SU-DHL-6 (cell line): ENCODE data around the gene PROK1.

Experiments
- H2AFZ ChIP-seq: fragments of 200-600 bp; sonication (generic); 2 replicates; pipeline ENCODE4 v1.6.1; 2014; ENCODE audit warnings: low read depth, mild to moderate bottlenecking, moderate library complexity, mixed read lengths, antibody characterized with exemption, low read length; ENCODE audit not compliant: severe bottlenecking
- H3F3A ChIP-seq: fragments of 200-600 bp; shearing (Covaris generic); 2 replicates; pipeline ENCODE4 v1.6.0; 2016; ENCODE audit warnings: antibody characterized with exemption, mild to moderate bottlenecking; ENCODE audit not compliant: insufficient read depth
- H3K27ac ChIP-seq: fragments of 200-600 bp; sonication (generic); 2 replicates; pipeline ENCODE4 v1.5.1; 2016; ENCODE audit warnings: low read depth, mild to moderate bottlenecking, low read length, moderate library complexity, mixed read lengths
- H3K27me3 ChIP-seq: fragments of 200-600 bp; sonication (generic), shearing (Covaris generic); 2 replicates; pipeline ENCODE4 v1.6.0; 2014; ENCODE audit warnings: mild to moderate bottlenecking, low read length
- H3K36me3 ChIP-seq: fragments of 200-600 bp; sonication (generic); 2 replicates; pipeline ENCODE4 v1.6.1; 2014; ENCODE audit warnings: mild to moderate bottlenecking, low read length, mixed read lengths
- H3K4me2 ChIP-seq: fragments of 300-600, 200-600 bp; shearing (Covaris generic), sonication (generic); 2 replicates; pipeline ENCODE4 v1.6.0; 2014; ENCODE audit warnings: low read length, low read depth, mild to moderate bottlenecking; ENCODE audit not compliant: poor library complexity, severe bottlenecking
- H3K4me3 ChIP-seq: fragments of 200-600 bp; sonication (generic); 2 replicates; pipeline ENCODE4 v1.5.1; 2014; ENCODE audit warnings: antibody characterized with exemption, low read length, mild to moderate bottlenecking, mixed read lengths; ENCODE audit not compliant: insufficient read depth, poor library complexity, severe bottlenecking
- H3K79me2 ChIP-seq: fragments of 200-600 bp; sonication (generic); 2 replicates; pipeline ENCODE4 v1.6.1; 2014; ENCODE audit warnings: mild to moderate bottlenecking, low read length, moderate library complexity; ENCODE audit not compliant: insufficient read depth
- H3K9ac ChIP-seq: fragments of 200-600 bp; sonication (generic); 2 replicates; pipeline ENCODE4 v1.7.0; 2014; ENCODE audit warnings: mild to moderate bottlenecking, low read length
- H3K9me2 ChIP-seq: fragments of 200-600 bp; sonication (generic); replicated peaks from 2 replicates; pipeline ENCODE4 v1.6.1; 2014; ENCODE audit warnings: low read length; ENCODE audit not compliant: insufficient read depth
- H3K9me3 ChIP-seq: fragments of 200-600 bp; sonication (generic); 2 replicates; pipeline ENCODE4 v1.6.1; 2014; ENCODE audit warnings: low read length, mixed read lengths; ENCODE audit not compliant: insufficient read depth
- H4K20me1 ChIP-seq: fragments of 200-600 bp; sonication (generic); 2 replicates; pipeline ENCODE4 v1.6.1; 2014; ENCODE audit warnings: low read depth, mild to moderate bottlenecking, antibody characterized with exemption, low read length, moderate library complexity, mixed read lengths
- EZH2phosphoT487 ChIP-seq: fragments of 200-600 bp; sonication (generic), shearing (Covaris generic); conservative IDR thresholded peaks from 2 replicates; pipeline ENCODE4 v1.6.1; 2018; ENCODE audit warnings: mild to moderate bottlenecking, antibody characterized with exemption, low read length, moderate library complexity, mixed read lengths
- TF ChIP-seq, protein P1 (sequence below): fragments of 200-600 bp; sonication (generic); IDR thresholded peaks from one replicate; pipeline ENCODE4 v1.5.1; 2017; ENCODE audit warnings: antibody characterized with exemption, mild to moderate bottlenecking, low read length, moderate library complexity; ENCODE audit not compliant: insufficient read depth, poor library complexity, severe bottlenecking

Gene PROK1

DNA sequence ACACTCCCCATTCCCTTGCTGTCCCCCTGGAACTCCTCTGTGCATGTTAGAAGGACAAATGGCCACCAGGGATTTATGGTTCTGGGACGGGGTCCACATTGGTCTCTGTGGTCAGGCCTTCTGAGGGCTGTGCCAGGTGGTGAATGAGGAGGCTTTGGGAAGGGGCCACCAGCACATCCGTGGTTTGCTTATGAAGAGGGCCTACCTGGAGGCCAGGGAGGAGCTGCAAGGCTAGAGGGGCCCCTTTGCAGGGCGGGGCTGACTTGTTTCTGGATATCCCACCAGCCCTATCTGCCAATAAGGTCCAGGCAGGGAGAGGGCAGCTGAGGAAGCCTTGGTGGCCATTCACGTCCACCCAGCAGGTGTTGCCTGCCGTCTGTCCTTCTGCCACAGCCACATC is 43.1 kb downstream of the PROK1 start:
- no peaks in the 10 kb centered on the region for H3F3A ChIP-seq
- no peak overlapping the region for H3K27ac ChIP-seq
- H4K20me1 ChIP-seq: no peaks in the 10 kb centered on the region
- no peaks in the 10 kb centered on the region for H3K79me2 ChIP-seq
- H3K9me2 ChIP-seq: no peaks in the 10 kb centered on the region
- no peak overlapping the region for H3K9ac ChIP-seq
- no peaks in the 10 kb centered on the region for H3K9me3 ChIP-seq
- no peaks in the 10 kb centered on the region for H3K36me3 ChIP-seq
- no peak for TF ChIP-seq EZH2phosphoT487
- TF ChIP-seq, protein P1, sequence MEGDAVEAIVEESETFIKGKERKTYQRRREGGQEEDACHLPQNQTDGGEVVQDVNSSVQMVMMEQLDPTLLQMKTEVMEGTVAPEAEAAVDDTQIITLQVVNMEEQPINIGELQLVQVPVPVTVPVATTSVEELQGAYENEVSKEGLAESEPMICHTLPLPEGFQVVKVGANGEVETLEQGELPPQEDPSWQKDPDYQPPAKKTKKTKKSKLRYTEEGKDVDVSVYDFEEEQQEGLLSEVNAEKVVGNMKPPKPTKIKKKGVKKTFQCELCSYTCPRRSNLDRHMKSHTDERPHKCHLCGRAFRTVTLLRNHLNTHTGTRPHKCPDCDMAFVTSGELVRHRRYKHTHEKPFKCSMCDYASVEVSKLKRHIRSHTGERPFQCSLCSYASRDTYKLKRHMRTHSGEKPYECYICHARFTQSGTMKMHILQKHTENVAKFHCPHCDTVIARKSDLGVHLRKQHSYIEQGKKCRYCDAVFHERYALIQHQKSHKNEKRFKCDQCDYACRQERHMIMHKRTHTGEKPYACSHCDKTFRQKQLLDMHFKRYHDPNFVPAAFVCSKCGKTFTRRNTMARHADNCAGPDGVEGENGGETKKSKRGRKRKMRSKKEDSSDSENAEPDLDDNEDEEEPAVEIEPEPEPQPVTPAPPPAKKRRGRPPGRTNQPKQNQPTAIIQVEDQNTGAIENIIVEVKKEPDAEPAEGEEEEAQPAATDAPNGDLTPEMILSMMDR: no peak
- H3K27me3 ChIP-seq: no peaks in the 10 kb centered on the region
- H2AFZ ChIP-seq: no peak overlapping the region
- H3K4me3 ChIP-seq: no peak overlapping the region
- H3K4me2 ChIP-seq: no peak overlapping the region

DNA sequence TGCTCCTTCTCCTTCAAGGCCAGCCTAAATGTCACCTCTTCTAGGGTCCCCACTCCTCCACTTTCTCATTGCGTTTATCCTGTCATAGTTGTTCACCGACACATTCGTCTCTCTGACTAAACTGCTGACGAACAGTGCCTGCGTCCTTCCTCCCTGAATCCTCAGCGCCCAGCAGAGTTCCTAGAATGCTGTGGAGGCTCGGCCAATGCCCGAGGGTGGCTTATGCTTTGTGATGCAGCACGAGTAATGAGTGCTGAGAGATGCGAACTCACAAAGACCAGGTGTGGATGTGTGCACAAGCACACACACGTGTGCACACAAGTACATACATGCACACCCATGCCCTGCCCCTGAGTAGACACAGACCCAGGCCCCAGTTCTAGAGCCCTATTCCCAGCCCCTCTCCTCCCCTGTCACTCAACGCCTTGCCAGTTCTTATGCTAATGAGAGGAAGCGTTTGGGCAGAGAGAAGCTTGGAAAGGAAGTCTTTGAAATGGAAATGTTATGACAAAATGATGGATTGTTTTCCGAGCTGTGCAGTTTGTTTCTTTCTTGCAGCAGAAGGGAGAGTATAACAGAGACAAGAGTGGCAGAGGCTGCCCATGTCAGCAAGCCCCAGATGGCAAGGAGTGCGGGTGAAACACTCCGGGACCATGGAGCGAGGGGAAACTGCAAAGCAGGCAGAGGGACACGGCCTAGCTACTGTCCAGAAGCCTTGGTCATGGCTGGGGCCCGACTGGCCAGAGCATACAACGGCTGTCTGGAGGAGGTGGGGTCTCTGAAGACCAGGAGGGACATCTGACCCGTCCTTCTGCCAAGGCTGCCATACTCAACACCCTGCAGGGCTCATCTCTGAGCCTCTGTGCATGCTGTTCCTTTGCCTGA is 43.8 kb downstream of the PROK1 start:
- H3K9me2 ChIP-seq: no peaks in the 10 kb centered on the region
- TF ChIP-seq, protein P1: no peak
- H3K79me2 ChIP-seq: no peaks in the 10 kb centered on the region
- H3K4me3 ChIP-seq: no peak overlapping the region
- H3K36me3 ChIP-seq: no peaks in the 10 kb centered on the region
- H3K9me3 ChIP-seq: no peaks in the 10 kb centered on the region
- no peak overlapping the region for H2AFZ ChIP-seq
- no peak overlapping the region for H3K27ac ChIP-seq
- H3F3A ChIP-seq: no peaks in the 10 kb centered on the region
- H4K20me1 ChIP-seq: no peaks in the 10 kb centered on the region
- no peak overlapping the region for H3K9ac ChIP-seq
- H3K27me3 ChIP-seq: no peaks in the 10 kb centered on the region
- no peak overlapping the region for H3K4me2 ChIP-seq

DNA sequence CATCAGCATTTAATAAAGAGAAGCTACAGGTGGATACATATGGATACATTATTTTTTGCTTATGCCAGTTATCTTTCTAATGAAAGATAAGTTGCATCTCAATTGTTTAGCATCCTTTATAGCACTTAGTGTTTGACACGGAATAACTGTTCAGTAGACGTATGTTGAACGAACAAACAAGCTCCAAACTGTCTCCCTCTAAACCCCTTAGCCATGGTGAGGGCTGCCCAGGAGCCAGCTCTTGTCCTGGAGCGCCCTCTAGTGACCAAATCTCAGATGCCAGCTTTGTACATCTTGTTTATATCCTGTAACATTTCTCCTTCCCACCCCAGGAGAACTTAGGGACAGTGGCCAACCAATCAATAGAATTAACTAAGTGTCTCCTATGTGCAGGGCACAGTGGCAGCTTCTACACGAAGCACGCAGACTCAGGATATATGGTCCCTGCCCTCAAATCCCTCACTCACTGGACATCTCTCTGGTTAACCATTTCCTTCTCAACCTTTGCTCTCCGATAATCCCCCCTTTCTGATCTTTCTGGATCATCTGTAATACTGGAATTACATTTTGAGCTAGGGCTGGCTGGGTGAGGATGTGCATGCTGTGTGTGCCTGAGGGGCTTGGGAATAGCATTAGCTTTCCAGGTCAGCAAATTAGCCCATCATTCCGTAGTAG is 45.1 kb downstream of the PROK1 start:
- Histone ChIP-seq H3K27me3 (no peaks in the 10 kb centered on the region), H3K4me2 (no peak overlapping the region), H3K79me2 (no peaks in the 10 kb centered on the region), H3K9ac (no peak overlapping the region), H3K9me3 (no peaks in the 10 kb centered on the region), H3K9me2 (no peaks in the 10 kb centered on the region), H3K36me3 (no peaks in the 10 kb centered on the region), H3F3A (no peaks in the 10 kb centered on the region), H4K20me1 (no peaks in the 10 kb centered on the region), H2AFZ (no peak overlapping the region), H3K4me3 (no peak overlapping the region), H3K27ac (no peak overlapping the region)
- no peak for TF ChIP-seq EZH2phosphoT487
- TF ChIP-seq, protein P1: peak; percentile 80
